PC-9 (cell line): ENCODE results near the gene PCDHGC5.

Experiments
- CTCF ChIP-seq: fragments of 200-600 bp; sonication (generic); conservative IDR thresholded peaks from 2 replicates; pipeline ENCODE4 v1.6.1; 2017; ENCODE audit warnings: mixed run types, antibody characterized with exemption, mild to moderate bottlenecking, moderate library complexity
- EZH2 ChIP-seq: fragments of 200-600 bp; sonication (generic); IDR thresholded peaks from 2 replicates; pipeline ENCODE4 v1.8.0; 2017; ENCODE audit warnings: antibody characterized with exemption, low read depth

DNA sequence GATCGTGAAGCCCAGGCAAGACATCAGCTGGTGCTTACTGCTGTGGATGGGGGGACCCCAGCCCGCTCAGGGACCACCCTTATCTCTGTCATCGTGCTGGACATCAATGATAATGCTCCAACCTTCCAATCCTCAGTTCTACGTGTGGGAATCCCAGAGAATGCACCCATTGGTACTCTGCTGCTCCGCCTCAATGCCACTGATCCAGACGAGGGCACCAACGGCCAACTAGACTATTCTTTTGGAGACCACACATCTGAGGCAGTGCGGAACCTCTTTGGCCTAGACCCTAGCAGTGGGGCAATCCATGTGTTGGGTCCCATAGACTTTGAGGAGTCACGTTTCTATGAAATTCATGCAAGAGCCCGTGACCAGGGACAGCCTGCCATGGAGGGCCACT is 960 bp downstream of the PCDHGC5 start:
- TF ChIP-seq CTCF (no peak), EZH2 (no peak)
